Activated T-cell treated with anti-CD3 and anti-CD28 coated beads, Interleukin-2, amount 50 U/mL, for 72 hours (primary cell): ENCODE results near the gene LBR. TPM values are rescaled to one million over a fixed set of nuclear protein-coding genes. Genes with fewer than 3 reads are reported as not detected.
A peak's percentile ranks its signal among the peaks of the same experiment; 100 is the strongest.

Experiments used
- ATAC-seq, 2 donors: fragments of 150-1000 bp; cut with Tn5 transposase; replicated peaks in 1 of 2; 2 replicates each; pipeline ENCODE4 v1.10.0; 2021; ENCODE audit warnings: moderate library complexity in 2 of 2, mild to moderate bottlenecking in 1 of 2
- DNase-seq, 2 donors: peaks; one replicate each; pipeline ENCODE4 v3.0.0; 2021 to 2022; ENCODE audit warnings: mixed read lengths in 1 of 2
- H3K27ac Mint-ChIP-seq: one replicate; pipeline ENCODE4 v1.8.0; 2022; ENCODE audit warnings: mild to moderate bottlenecking, moderate library complexity, mixed read lengths
- H3K27me3 Mint-ChIP-seq: one replicate; pipeline ENCODE4 v1.8.0; 2022; ENCODE audit warnings: low read depth, mixed read lengths
- H3K36me3 Mint-ChIP-seq, 2 donors: one replicate each; pipeline ENCODE4 v1.8.0; 2022; ENCODE audit warnings: mixed read lengths in 2 of 2, mild to moderate bottlenecking in 1 of 2; ENCODE audit not compliant: insufficient read depth in 2 of 2
- H3K4me1 Mint-ChIP-seq: one replicate; pipeline ENCODE4 v1.8.0; 2022; ENCODE audit warnings: low read depth, mixed read lengths
- H3K4me3 Mint-ChIP-seq, 2 donors: one replicate each; pipeline ENCODE4 v1.8.0; 2022; ENCODE audit warnings: mild to moderate bottlenecking in 2 of 2, mixed read lengths in 2 of 2, moderate library complexity in 2 of 2
- H3K9me3 Mint-ChIP-seq, 2 donors: one replicate each; pipeline ENCODE4 v1.8.0; 2022; ENCODE audit warnings: mixed read lengths in 2 of 2
- total RNA-seq, 2 donors: library from RNA; stranded (reverse); gene quantifications; one replicate each; pipeline ENCODE4 v1.2.3, GENCODE V29; 2022

LBR gene
- total RNA-seq, 2 donors from 2014 or later = 152 to 163 TPM

- no peak for DNase-seq
- Mint-ChIP-seq H3K36me3 (peaks cover 7 to 47% of the 10 kb centered on the region in 2 donors), H3K9me3 (no peaks in the 10 kb centered on the region), H3K4me1 (no peaks in the 10 kb centered on the region), H3K27me3 (no peaks in the 10 kb centered on the region), H3K4me3 (no peak overlapping the region), H3K27ac (no peak overlapping the region)
- no peak for ATAC-seq
Measured at GRCh38 chr1:225415967-225416745, 11.7 kb downstream of the LBR start.

- no peak for ATAC-seq
- Mint-ChIP-seq H3K4me3 (no peak overlapping the region), H3K4me1 (no peaks in the 10 kb centered on the region), H3K36me3 (peaks cover 10 to 48% of the 10 kb centered on the region in 2 donors), H3K27me3 (no peaks in the 10 kb centered on the region), H3K27ac (no peak overlapping the region), H3K9me3 (no peaks in the 10 kb centered on the region)
- DNase-seq = no peak
Measured at GRCh38 chr1:225415307-225415706, 12.5 kb downstream of the LBR start.

- Mint-ChIP-seq H3K27me3 (no peaks in the 10 kb centered on the region), H3K4me3 (no peak overlapping the region), H3K4me1 (no peaks in the 10 kb centered on the region), H3K27ac (no peak overlapping the region), H3K9me3 (no peaks in the 10 kb centered on the region), H3K36me3 (peaks cover 10 to 47% of the 10 kb centered on the region in 2 donors)
- DNase-seq = no peak
- ATAC-seq = no peak
Measured at GRCh38 chr1:225413708-225414375, 14.0 kb downstream of the LBR start.

- H3K36me3 Mint-ChIP-seq = peaks cover 8 to 41% of the 10 kb centered on the region in 2 donors
- no peaks in the 10 kb centered on the region for H3K4me1 Mint-ChIP-seq
- H3K27me3 Mint-ChIP-seq = no peaks in the 10 kb centered on the region
- ATAC-seq = no peak
- H3K4me3 Mint-ChIP-seq = no peak overlapping the region
- H3K9me3 Mint-ChIP-seq = no peaks in the 10 kb centered on the region
- H3K27ac Mint-ChIP-seq = no peak overlapping the region
- no peak for DNase-seq
Measured at GRCh38 chr1:225412803-225413351, 15.0 kb downstream of the LBR start.

GRCh38 chr1:225412321-225412720 is 15.5 kb downstream of the LBR start:
- H3K27ac Mint-ChIP-seq = no peak overlapping the region
- ATAC-seq (no peak), DNase-seq (no peak)
- H3K36me3 Mint-ChIP-seq = peaks cover 8 to 38% of the 10 kb centered on the region in 2 donors
- H3K9me3 Mint-ChIP-seq = no peaks in the 10 kb centered on the region
- H3K4me3 Mint-ChIP-seq = no peak overlapping the region
- no peaks in the 10 kb centered on the region for H3K4me1 Mint-ChIP-seq
- no peaks in the 10 kb centered on the region for H3K27me3 Mint-ChIP-seq

- H3K4me3 Mint-ChIP-seq = no peak overlapping the region
- ATAC-seq = no peak
- DNase-seq = no peak
- H3K4me1 Mint-ChIP-seq = no peaks in the 10 kb centered on the region
- no peaks in the 10 kb centered on the region for H3K27me3 Mint-ChIP-seq
- H3K27ac Mint-ChIP-seq = no peak overlapping the region
- H3K36me3 Mint-ChIP-seq = peaks cover 10 to 49% of the 10 kb centered on the region in 2 donors
- no peaks in the 10 kb centered on the region for H3K9me3 Mint-ChIP-seq
Measured at GRCh38 chr1:225410036-225410435, 17.8 kb downstream of the LBR start.

- Mint-ChIP-seq H3K9me3 (no peaks in the 10 kb centered on the region), H3K36me3 (peaks cover 8 to 47% of the 10 kb centered on the region in 2 donors), H3K27me3 (no peaks in the 10 kb centered on the region), H3K27ac (no peak overlapping the region), H3K4me3 (no peak overlapping the region), H3K4me1 (no peaks in the 10 kb centered on the region)
- DNase-seq (no peak), ATAC-seq (no peak)
Measured at GRCh38 chr1:225409051-225409450, 18.8 kb downstream of the LBR start.

- peaks cover 8 to 52% of the 10 kb centered on the region in 2 donors for H3K36me3 Mint-ChIP-seq
- no peak overlapping the region for H3K27ac Mint-ChIP-seq
- H3K4me1 Mint-ChIP-seq = no peaks in the 10 kb centered on the region
- no peaks in the 10 kb centered on the region for H3K27me3 Mint-ChIP-seq
- H3K9me3 Mint-ChIP-seq = no peaks in the 10 kb centered on the region
- DNase-seq (no peak), ATAC-seq (no peak)
- H3K4me3 Mint-ChIP-seq = no peak overlapping the region
Measured at GRCh38 chr1:225408249-225408648, 19.6 kb downstream of the LBR start.

GRCh38 chr1:225407755-225408154 is 20.1 kb downstream of the LBR start:
- Mint-ChIP-seq H3K4me1 (no peaks in the 10 kb centered on the region), H3K27me3 (no peaks in the 10 kb centered on the region), H3K27ac (no peak overlapping the region), H3K4me3 (no peak overlapping the region), H3K9me3 (no peaks in the 10 kb centered on the region), H3K36me3 (peaks cover 8 to 56% of the 10 kb centered on the region in 2 donors)
- no peak for DNase-seq
- ATAC-seq = no peak

- no peaks in the 10 kb centered on the region for H3K27me3 Mint-ChIP-seq
- H3K9me3 Mint-ChIP-seq = no peaks in the 10 kb centered on the region
- no peak overlapping the region for H3K27ac Mint-ChIP-seq
- ATAC-seq (no peak), DNase-seq (no peak)
- no peaks in the 10 kb centered on the region for H3K4me1 Mint-ChIP-seq
- H3K4me3 Mint-ChIP-seq = no peak overlapping the region
- H3K36me3 Mint-ChIP-seq = peaks cover 6 to 53% of the 10 kb centered on the region in 2 donors
Measured at GRCh38 chr1:225406976-225407725, 20.7 kb downstream of the LBR start.

- Mint-ChIP-seq H3K27ac (no peak overlapping the region), H3K9me3 (no peaks in the 10 kb centered on the region), H3K36me3 (peaks cover 6 to 38% of the 10 kb centered on the region in 2 donors)
Measured at GRCh38 chr1:225400968-225401367, 26.9 kb downstream of the LBR start.

GRCh38 chr1:225396357-225396756 is 31.5 kb downstream of the LBR start:
- no peak for DNase-seq
- Mint-ChIP-seq H3K9me3 (no peaks in the 10 kb centered on the region), H3K4me3 (no peak overlapping the region), H3K36me3 (peaks cover 5 to 18% of the 10 kb centered on the region in 2 donors), H3K27ac (peak overlapping the region; percentile 23), H3K4me1 (peaks cover 5% of the 10 kb centered on the region), H3K27me3 (no peaks in the 10 kb centered on the region)
- peak in 1 of 2 donors; percentile 33 for ATAC-seq

More at GRCh38 chr1:225400968-225401367, 26.9 kb downstream of the LBR start:
- no peak overlapping the region for H3K4me3 Mint-ChIP-seq
- no peaks in the 10 kb centered on the region for H3K27me3 Mint-ChIP-seq
- peaks cover 5% of the 10 kb centered on the region for H3K4me1 Mint-ChIP-seq
- ATAC-seq = no peak
- no peak for DNase-seq

GRCh38 chr1:225389843-225390242 is 38.0 kb downstream of the LBR start:
- no peaks in the 10 kb centered on the region for H3K4me1 Mint-ChIP-seq
- H3K4me3 Mint-ChIP-seq = no peak overlapping the region
- ATAC-seq = no peak
- DNase-seq = no peak
- H3K27me3 Mint-ChIP-seq = no peaks in the 10 kb centered on the region
- no peaks in the 10 kb centered on the region for H3K9me3 Mint-ChIP-seq
- H3K36me3 Mint-ChIP-seq = no peaks in the 10 kb centered on the region
- no peak overlapping the region for H3K27ac Mint-ChIP-seq
